Thyroid gland (tissue), 4 donors: ENCODE data around the gene SERPINB3. TPM values are rescaled to one million over a fixed set of nuclear protein-coding genes. Genes with fewer than 3 reads are reported as not detected.

ENCODE experiments used
- DNase-seq, 2 donors: peaks; one replicate each; pipeline ENCODE4 v3.0.0-alpha.2; 2019
- H3K27ac ChIP-seq, 3 donors: fragments of 200-600 bp; sonication (generic); 1 replicate in 2 of 3; 2 replicates in 1 of 3; pipeline ENCODE4 v1.5.1; 2016 to 2019; ENCODE audit warnings: mild to moderate bottlenecking in 1 of 3, moderate library complexity in 1 of 3
- H3K27me3 ChIP-seq: fragments of 200-600 bp; sonication (generic); one replicate; pipeline ENCODE4 v1.5.1; 2019
- H3K36me3 ChIP-seq, 2 donors: fragments of 200-600 bp; sonication (generic); one replicate each; pipeline ENCODE4 v1.5.1; 2016 to 2019
- H3K4me1 ChIP-seq, 2 donors: fragments of 200-600 bp; sonication (generic); one replicate each; pipeline ENCODE4 v1.5.1; 2017 to 2019
- H3K4me3 ChIP-seq, 3 donors: fragments of 200-600 bp; sonication (generic); replicated peaks in 1 of 3; 1 replicate in 2 of 3; 2 replicates in 1 of 3; pipeline ENCODE4 v1.5.1; 2016; ENCODE audit warnings: mild to moderate bottlenecking in 1 of 3
- H3K9me3 ChIP-seq: fragments of 200-600 bp; sonication (generic); one replicate; pipeline ENCODE4 v1.5.1; 2017
- CTCF ChIP-seq, 6 experiments: fragments of 200-600 bp in 3 of 6; fragments of 450-650 bp in 3 of 6; sonication (generic) in 3 of 6; IDR thresholded peaks; one replicate each; pipeline ENCODE4 v1.5.1; 2016 to 2019; ENCODE audit warnings: antibody characterized with exemption in 6 of 6, mild to moderate bottlenecking in 2 of 6, inconsistent platforms in 1 of 6, moderate library complexity in 1 of 6
- POLR2A ChIP-seq, 2 donors: fragments of 450-650 bp; IDR thresholded peaks; one replicate each; pipeline ENCODE4 v1.6.1; 2017; ENCODE audit warnings: antibody characterized with exemption in 2 of 2, mild to moderate bottlenecking in 2 of 2, moderate library complexity in 1 of 2
- WGBS, 2 donors: methylation state at CpG; one replicate each; pipeline ENCODE4 v1.1.5; 2017; 5-methylcytosine and 5-hydroxymethylcytosine counted together
- intact Hi-C: fragments of 100-400 bp; cut with DNase I; formaldehyde crosslinking; loops from one replicate; pipeline ENCODE4 v1.15.1; 2023
- total RNA-seq, 4 donors: library from RNA; depleted of rRNA; stranded (reverse); fragments of >200 nt; gene quantifications; one replicate each; pipeline ENCODE4 v1.2.3, GENCODE V29; 2016

The SERPINB3 gene
- total RNA-seq, 4 donors from 2014 or later = not detected

GRCh38 chr18:63613420-63613819 is 48.3 kb downstream of the SERPINB3 start:
- no peak overlapping the region for H3K27ac ChIP-seq
- no peaks in the 10 kb centered on the region for H3K9me3 ChIP-seq
- H3K27me3 ChIP-seq = no peaks in the 10 kb centered on the region
- no peaks in the 10 kb centered on the region for H3K36me3 ChIP-seq
- H3K4me1 ChIP-seq = no peaks in the 10 kb centered on the region
- intact Hi-C loops = no loop called here
- no peak overlapping the region for H3K4me3 ChIP-seq
- TF ChIP-seq CTCF (IDR thresholded peaks at IDR 0.05) = no peak
- no peak for TF ChIP-seq POLR2A (IDR thresholded peaks at IDR 0.05)
- WGBS, 2 donors = 77 to 82% methylated on average over 4 of the region's 4 CpGs
- no peak for DNase-seq

- intact Hi-C loops = no loop called here
- H3K27me3 ChIP-seq = no peaks in the 10 kb centered on the region
- H3K36me3 ChIP-seq = no peaks in the 10 kb centered on the region
- no peaks in the 10 kb centered on the region for H3K9me3 ChIP-seq
- no peak for DNase-seq
- TF ChIP-seq CTCF (IDR thresholded peaks at IDR 0.05) = no peak
- no peak for TF ChIP-seq POLR2A (IDR thresholded peaks at IDR 0.05)
- 89 to 90% methylated on average over 3 of the region's 3 CpGs for WGBS, 2 donors
- H3K4me1 ChIP-seq = no peaks in the 10 kb centered on the region
- H3K4me3 ChIP-seq = no peak overlapping the region
- no peak overlapping the region for H3K27ac ChIP-seq
Measured at GRCh38 chr18:63606526-63606925, 55.2 kb downstream of the SERPINB3 start.

Other genes starting within 250 kb of the SERPINB3 start
- gene VPS4B, start 239.4 kb downstream of the SERPINB3 start, total RNA-seq = 10 to 100 TPM; 36.0 to 50.5 (median 40.9) TPM
- gene SERPINB5, start 184.9 kb downstream of the SERPINB3 start, total RNA-seq = not detected
- not detected for gene SERPINB12, start 119.5 kb downstream of the SERPINB3 start, total RNA-seq
- not detected for gene SERPINB13, start 74.5 kb downstream of the SERPINB3 start, total RNA-seq
- not detected for gene SERPINB4, start 17.6 kb downstream of the SERPINB3 start, total RNA-seq
- gene SERPINB11, start 41.1 kb upstream of the SERPINB3 start, total RNA-seq = not detected
- not detected for gene SERPINB7, start 113.5 kb upstream of the SERPINB3 start, total RNA-seq
- gene SERPINB2, start 225.8 kb upstream of the SERPINB3 start, total RNA-seq = under 1 TPM in 2 of 4 donors, not detected in 2; 0.22 to 0.67 TPM
- not detected for gene SERPINB10, start 246.1 kb upstream of the SERPINB3 start, total RNA-seq